GM18951 (cell line): ENCODE measurements around the gene PITPNC1.

ENCODE experiments used
- POLR2A ChIP-seq: IDR thresholded peaks from 4 replicates; pipeline ENCODE4 v1.6.1; 2011; ENCODE audit warnings: mild to moderate bottlenecking; ENCODE audit not compliant: insufficient read length, insufficient read depth; ENCODE audit errors: extremely low read depth
- in situ Hi-C: fragments of 300-500 bp; cut with MboI; formaldehyde crosslinking; loops from one replicate; pipeline ENCODE4 v1.12.0; 2022; ENCODE audit warnings: low sequenced_read_pairs, mixed read lengths, inconsistent platforms; ENCODE audit not compliant: unreplicated experiment

Gene PITPNC1

GRCh38 chr17:67658265-67658664 lies 281.2 kb downstream of the PITPNC1 start:
- in situ Hi-C loops, result no loop called here
- no peak for TF ChIP-seq POLR2A

- in situ Hi-C loops, result no loop called here
- TF ChIP-seq POLR2A, result no peak
These were observed 281.9 kb downstream of the PITPNC1 start for GRCh38 chr17:67659028-67659427.

- no peak for TF ChIP-seq POLR2A
These were observed 285.6 kb downstream of the PITPNC1 start for GRCh38 chr17:67662712-67663111.

GRCh38 chr17:67663457-67663856 lies 286.4 kb downstream of the PITPNC1 start:
- in situ Hi-C loops, result no loop called here
- TF ChIP-seq POLR2A, result no peak

More at GRCh38 chr17:67662712-67663111, 285.6 kb downstream of the PITPNC1 start:
- in situ Hi-C loops, result no loop called here

GRCh38 chr17:67666028-67666427 lies 288.9 kb downstream of the PITPNC1 start:
- in situ Hi-C loops, result no loop called here

GRCh38 chr17:67666710-67667109 lies 289.6 kb downstream of the PITPNC1 start:
- TF ChIP-seq POLR2A, result no peak
- in situ Hi-C loops, result no loop called here

More at GRCh38 chr17:67666028-67666427, 288.9 kb downstream of the PITPNC1 start:
- TF ChIP-seq POLR2A, result no peak

- TF ChIP-seq POLR2A, result no peak
- in situ Hi-C loops, result no loop called here
These were observed 294.4 kb downstream of the PITPNC1 start for GRCh38 chr17:67671493-67671892.

GRCh38 chr17:67672592-67673335 lies 295.7 kb downstream of the PITPNC1 start:
- in situ Hi-C loops, result no loop called here

GRCh38 chr17:67675481-67675880 lies 298.4 kb downstream of the PITPNC1 start:
- TF ChIP-seq POLR2A, result no peak
- in situ Hi-C loops, result no loop called here

More at GRCh38 chr17:67672592-67673335, 295.7 kb downstream of the PITPNC1 start:
- TF ChIP-seq POLR2A, result no peak

- no peak for TF ChIP-seq POLR2A
- in situ Hi-C loops, result no loop called here
These were observed 299.2 kb downstream of the PITPNC1 start for GRCh38 chr17:67676305-67676704.

- no peak for TF ChIP-seq POLR2A
- in situ Hi-C loops, result no loop called here
These were observed 301.3 kb downstream of the PITPNC1 start for GRCh38 chr17:67678414-67678813.

GRCh38 chr17:67679225-67679624 lies 302.1 kb downstream of the PITPNC1 start:
- in situ Hi-C loops, result no loop called here
- no peak for TF ChIP-seq POLR2A

GRCh38 chr17:67679721-67680120 lies 302.6 kb downstream of the PITPNC1 start:
- in situ Hi-C loops, result no loop called here
- no peak for TF ChIP-seq POLR2A

GRCh38 chr17:67680445-67681224 lies 303.6 kb downstream of the PITPNC1 start:
- TF ChIP-seq POLR2A, result no peak
- in situ Hi-C loops, result no loop called here

- no peak for TF ChIP-seq POLR2A
- in situ Hi-C loops, result no loop called here
These were observed 305.1 kb downstream of the PITPNC1 start for GRCh38 chr17:67682196-67682595.
